ENCODE data around the gene ADSL.
A peak's percentile ranks its signal among the peaks of the same experiment; 100 is the strongest.
"Not testable (repeated sequence)": the region's sequence is repeated elsewhere in the genome, so short reads cannot be mapped to it uniquely, and the experiment has no call there.

ADSL gene

GRCh38 chr22:40346185-40347118 lies at the start of gene ADSL:
TSS of gene ADSL (plus strand) at chr22:40346500. CDS start at chr22:40346559, 59 bp downstream.
- Histone ChIP-seq H3K27me3 (ENCODE audit: control insufficient read depth, insufficient read depth, low read length) (no peaks in the 10 kb centered on the region), H3K4me3 (ENCODE audit: low read depth, low read length) (peak within 1 kb of the TSS; percentile 96), H3K36me3 (ENCODE audit: control insufficient read depth, insufficient read depth, low read length) (peaks cover 21% of the 10 kb centered on the region), H3K4me1 (ENCODE audit: control insufficient read depth, insufficient read depth, low read length) (peaks cover 5% of the 10 kb centered on the region), H3K9ac (ENCODE audit: low read depth, low read length) (peak within 1 kb of the TSS; percentile 88), H3K9me3 (ENCODE audit: control insufficient read depth, insufficient read depth, low read length) (no peaks in the 10 kb centered on the region)

- Histone ChIP-seq H3K36me3 (ENCODE audit: control insufficient read depth, insufficient read depth, low read length) (peaks cover 17% of the 10 kb centered on the region), H3K9me3 (ENCODE audit: control insufficient read depth, insufficient read depth, low read length) (no peaks in the 10 kb centered on the region), H3K4me3 (ENCODE audit: low read depth, low read length) (no peak overlapping the region), H3K27me3 (ENCODE audit: control insufficient read depth, insufficient read depth, low read length) (no peaks in the 10 kb centered on the region), H3K4me1 (ENCODE audit: control insufficient read depth, insufficient read depth, low read length) (no peaks in the 10 kb centered on the region), H3K9ac (ENCODE audit: low read depth, low read length) (no peak overlapping the region)
Measured at GRCh38 chr22:40300316-40300715, 46.0 kb upstream of the ADSL start.

- Histone ChIP-seq H3K27me3 (ENCODE audit: control insufficient read depth, insufficient read depth, low read length) (no peaks in the 10 kb centered on the region), H3K9ac (ENCODE audit: low read depth, low read length) (no peak overlapping the region), H3K36me3 (ENCODE audit: control insufficient read depth, insufficient read depth, low read length) (peaks cover 17% of the 10 kb centered on the region), H3K4me1 (ENCODE audit: control insufficient read depth, insufficient read depth, low read length) (no peaks in the 10 kb centered on the region), H3K4me3 (ENCODE audit: low read depth, low read length) (no peak overlapping the region), H3K9me3 (ENCODE audit: control insufficient read depth, insufficient read depth, low read length) (no peaks in the 10 kb centered on the region)
Measured at GRCh38 chr22:40300884-40301672, 45.2 kb upstream of the ADSL start.

GRCh38 chr22:40302149-40302548 lies 44.2 kb upstream of the ADSL start:
- peaks cover 19% of the 10 kb centered on the region for H3K36me3 ChIP-seq (ENCODE audit: control insufficient read depth, insufficient read depth, low read length)
- H3K4me3 ChIP-seq (ENCODE audit: low read depth, low read length), result no peak overlapping the region
- H3K9ac ChIP-seq (ENCODE audit: low read depth, low read length), result no peak overlapping the region
- H3K27me3 ChIP-seq (ENCODE audit: control insufficient read depth, insufficient read depth, low read length), result no peaks in the 10 kb centered on the region
- H3K9me3 ChIP-seq (ENCODE audit: control insufficient read depth, insufficient read depth, low read length), result no peaks in the 10 kb centered on the region
- no peaks in the 10 kb centered on the region for H3K4me1 ChIP-seq (ENCODE audit: control insufficient read depth, insufficient read depth, low read length)

DNA sequence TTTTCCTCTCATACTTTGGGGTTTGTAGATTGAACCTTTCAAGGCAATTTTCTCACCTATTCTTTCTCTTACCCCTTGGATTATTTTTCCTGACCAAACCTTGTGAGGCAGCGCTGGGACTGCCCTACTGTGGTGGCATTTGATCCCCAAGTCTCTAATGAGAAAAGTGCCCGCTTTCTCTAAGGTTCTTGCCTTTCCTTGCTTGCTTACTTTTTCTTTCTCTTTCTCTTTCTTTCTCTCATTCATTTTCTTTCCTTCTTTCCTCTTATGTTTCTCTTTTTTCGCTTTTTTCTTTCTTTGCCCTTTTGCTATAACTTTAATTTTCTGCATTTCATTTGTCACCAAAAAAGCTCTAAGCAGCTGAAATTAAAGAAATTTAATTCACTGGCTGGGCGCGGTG lies 40.7 kb upstream of the ADSL start:
- Histone ChIP-seq H3K27me3 (ENCODE audit: control insufficient read depth, insufficient read depth, low read length) (no peaks in the 10 kb centered on the region), H3K9me3 (ENCODE audit: control insufficient read depth, insufficient read depth, low read length) (no peaks in the 10 kb centered on the region), H3K36me3 (ENCODE audit: control insufficient read depth, insufficient read depth, low read length) (peaks cover 16% of the 10 kb centered on the region)

DNA sequence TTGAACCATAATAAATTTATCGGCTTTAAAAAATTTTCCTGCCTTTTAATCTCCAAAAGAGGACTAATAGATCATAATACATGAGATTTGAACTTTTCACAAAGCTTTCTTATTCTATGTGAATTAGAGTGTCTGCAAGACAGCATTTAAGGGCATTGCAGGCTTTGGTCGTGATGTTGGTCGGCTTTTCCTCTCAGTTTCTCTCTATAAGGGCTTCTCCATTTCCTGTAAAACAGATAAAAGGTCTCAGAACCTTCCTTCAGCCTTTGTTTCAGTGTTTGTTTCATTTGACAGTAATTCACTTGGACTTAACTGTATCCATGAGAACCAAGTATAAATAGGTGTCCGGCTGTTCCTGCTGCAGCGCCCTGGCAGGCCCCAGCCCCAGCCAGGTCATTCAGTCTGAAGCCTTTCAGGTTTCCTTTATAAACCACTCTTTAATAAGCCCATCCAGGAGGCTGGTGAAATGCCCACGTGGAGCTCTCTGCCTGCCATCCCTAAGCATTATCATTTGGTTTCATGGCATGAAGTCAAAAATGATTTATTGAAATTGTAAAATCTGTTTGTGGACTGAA lies 37.2 kb upstream of the ADSL start:
- H3K9me3 ChIP-seq (ENCODE audit: control insufficient read depth, insufficient read depth, low read length), result no peaks in the 10 kb centered on the region
- H3K36me3 ChIP-seq (ENCODE audit: control insufficient read depth, insufficient read depth, low read length), result peaks cover 16% of the 10 kb centered on the region
- H3K27me3 ChIP-seq (ENCODE audit: control insufficient read depth, insufficient read depth, low read length), result no peaks in the 10 kb centered on the region
- H3K4me1 ChIP-seq (ENCODE audit: control insufficient read depth, insufficient read depth, low read length), result no peaks in the 10 kb centered on the region
- no peak overlapping the region for H3K4me3 ChIP-seq (ENCODE audit: low read depth, low read length)
- no peak overlapping the region for H3K9ac ChIP-seq (ENCODE audit: low read depth, low read length)

More for the DNA sequence above, 40.7 kb upstream of the ADSL start:
- Histone ChIP-seq H3K9ac (ENCODE audit: low read depth, low read length) (no peak overlapping the region), H3K4me3 (ENCODE audit: low read depth, low read length) (no peak overlapping the region), H3K4me1 (ENCODE audit: control insufficient read depth, insufficient read depth, low read length) (no peaks in the 10 kb centered on the region)

DNA sequence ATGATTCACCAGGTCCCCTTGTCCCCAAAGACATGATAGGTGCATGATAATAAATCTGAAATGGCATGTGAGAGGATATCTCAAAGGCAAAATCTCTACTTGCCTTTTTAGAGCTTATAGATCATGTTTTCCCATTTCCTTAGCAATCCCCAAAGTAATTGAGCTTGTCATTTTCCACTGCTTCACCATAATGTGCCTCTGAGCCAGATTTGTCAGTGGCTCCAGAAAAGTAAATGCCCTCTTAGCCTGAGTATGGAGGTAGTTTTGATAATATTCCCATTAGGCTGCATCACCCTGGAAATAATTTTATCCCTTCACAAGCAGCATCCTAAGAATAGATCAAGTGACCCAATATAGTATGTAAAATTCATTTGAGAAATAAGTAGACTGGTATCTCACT lies 36.7 kb upstream of the ADSL start:
- Histone ChIP-seq H3K4me1 (ENCODE audit: control insufficient read depth, insufficient read depth, low read length) (no peaks in the 10 kb centered on the region), H3K9me3 (ENCODE audit: control insufficient read depth, insufficient read depth, low read length) (no peaks in the 10 kb centered on the region), H3K36me3 (ENCODE audit: control insufficient read depth, insufficient read depth, low read length) (peaks cover 20% of the 10 kb centered on the region), H3K9ac (ENCODE audit: low read depth, low read length) (no peak overlapping the region), H3K4me3 (ENCODE audit: low read depth, low read length) (no peak overlapping the region), H3K27me3 (ENCODE audit: control insufficient read depth, insufficient read depth, low read length) (no peaks in the 10 kb centered on the region)

GRCh38 chr22:40310081-40310767 lies 36.1 kb upstream of the ADSL start:
- Histone ChIP-seq H3K27me3 (ENCODE audit: control insufficient read depth, insufficient read depth, low read length) (no peaks in the 10 kb centered on the region), H3K36me3 (ENCODE audit: control insufficient read depth, insufficient read depth, low read length) (peaks cover 25% of the 10 kb centered on the region), H3K4me3 (ENCODE audit: low read depth, low read length) (no peak overlapping the region), H3K9ac (ENCODE audit: low read depth, low read length) (no peak overlapping the region), H3K4me1 (ENCODE audit: control insufficient read depth, insufficient read depth, low read length) (no peaks in the 10 kb centered on the region), H3K9me3 (ENCODE audit: control insufficient read depth, insufficient read depth, low read length) (no peaks in the 10 kb centered on the region)

GRCh38 chr22:40310768-40311120 lies 35.6 kb upstream of the ADSL start:
- Histone ChIP-seq H3K9me3 (ENCODE audit: control insufficient read depth, insufficient read depth, low read length) (no peaks in the 10 kb centered on the region), H3K4me1 (ENCODE audit: control insufficient read depth, insufficient read depth, low read length) (no peaks in the 10 kb centered on the region), H3K36me3 (ENCODE audit: control insufficient read depth, insufficient read depth, low read length) (peaks cover 30% of the 10 kb centered on the region), H3K4me3 (ENCODE audit: low read depth, low read length) (no peak overlapping the region), H3K9ac (ENCODE audit: low read depth, low read length) (no peak overlapping the region), H3K27me3 (ENCODE audit: control insufficient read depth, insufficient read depth, low read length) (no peaks in the 10 kb centered on the region)

DNA sequence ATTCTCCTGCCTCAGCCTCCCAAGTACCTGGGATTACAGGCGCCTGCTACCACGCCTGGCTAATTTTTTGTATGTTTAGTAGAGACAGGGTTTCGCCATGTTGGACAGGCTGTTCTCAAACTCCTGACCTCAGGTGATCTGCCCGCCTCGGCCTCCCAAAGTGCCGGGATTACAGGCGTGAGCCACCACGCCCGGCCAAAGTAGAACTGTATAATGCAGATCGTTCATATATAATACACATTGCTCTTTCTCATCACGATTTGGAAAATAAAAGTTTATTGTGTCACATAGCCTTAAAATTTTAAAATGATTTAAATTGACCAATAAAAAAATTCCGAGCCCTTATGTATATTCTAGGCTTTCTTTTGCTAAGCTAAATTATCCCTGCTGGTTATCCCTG lies 34.7 kb upstream of the ADSL start:
- H3K9me3 ChIP-seq (ENCODE audit: control insufficient read depth, insufficient read depth, low read length); H3K4me1 ChIP-seq (ENCODE audit: control insufficient read depth, insufficient read depth, low read length); H3K9ac ChIP-seq (ENCODE audit: low read depth, low read length); H3K4me3 ChIP-seq (ENCODE audit: low read depth, low read length); H3K27me3 ChIP-seq (ENCODE audit: control insufficient read depth, insufficient read depth, low read length): not testable (repeated sequence)
- peaks cover 37% of the 10 kb centered on the region for H3K36me3 ChIP-seq (ENCODE audit: control insufficient read depth, insufficient read depth, low read length)

DNA sequence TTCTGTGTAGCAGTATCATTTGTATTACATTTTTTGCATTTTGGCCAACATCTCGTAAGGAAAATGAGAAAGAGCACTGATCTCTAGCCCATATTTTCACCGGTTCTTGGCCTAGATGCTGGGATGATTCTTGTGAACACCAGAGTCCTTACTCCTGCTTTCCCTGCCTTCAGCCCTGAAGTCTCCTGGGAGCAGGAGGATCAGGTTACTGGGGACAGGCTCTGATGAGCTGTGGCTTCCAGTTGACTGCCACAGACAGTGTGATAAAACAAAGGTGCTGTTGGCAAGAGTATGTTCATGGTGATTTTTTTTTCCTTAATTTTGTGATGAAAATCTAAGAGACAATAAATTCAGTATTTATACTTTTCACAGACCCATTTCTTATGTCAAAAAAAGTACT lies 34.2 kb upstream of the ADSL start:
- no peaks in the 10 kb centered on the region for H3K9me3 ChIP-seq (ENCODE audit: control insufficient read depth, insufficient read depth, low read length)
- no peak overlapping the region for H3K4me3 ChIP-seq (ENCODE audit: low read depth, low read length)
- peaks cover 37% of the 10 kb centered on the region for H3K36me3 ChIP-seq (ENCODE audit: control insufficient read depth, insufficient read depth, low read length)

More for the DNA sequence above, 34.2 kb upstream of the ADSL start:
- H3K9ac ChIP-seq (ENCODE audit: low read depth, low read length), result no peak overlapping the region
- no peaks in the 10 kb centered on the region for H3K4me1 ChIP-seq (ENCODE audit: control insufficient read depth, insufficient read depth, low read length)
- no peaks in the 10 kb centered on the region for H3K27me3 ChIP-seq (ENCODE audit: control insufficient read depth, insufficient read depth, low read length)
